ENCODE results near the gene MED26. TPM values are rescaled to one million over a fixed set of nuclear protein-coding genes. Genes with fewer than 3 reads are reported as not detected.
A peak's percentile ranks its signal among the peaks of the same experiment; 100 is the strongest.

The MED26 gene
- total RNA-seq, 1 experiment from 2014 or later: 11.4 TPM

DNA sequence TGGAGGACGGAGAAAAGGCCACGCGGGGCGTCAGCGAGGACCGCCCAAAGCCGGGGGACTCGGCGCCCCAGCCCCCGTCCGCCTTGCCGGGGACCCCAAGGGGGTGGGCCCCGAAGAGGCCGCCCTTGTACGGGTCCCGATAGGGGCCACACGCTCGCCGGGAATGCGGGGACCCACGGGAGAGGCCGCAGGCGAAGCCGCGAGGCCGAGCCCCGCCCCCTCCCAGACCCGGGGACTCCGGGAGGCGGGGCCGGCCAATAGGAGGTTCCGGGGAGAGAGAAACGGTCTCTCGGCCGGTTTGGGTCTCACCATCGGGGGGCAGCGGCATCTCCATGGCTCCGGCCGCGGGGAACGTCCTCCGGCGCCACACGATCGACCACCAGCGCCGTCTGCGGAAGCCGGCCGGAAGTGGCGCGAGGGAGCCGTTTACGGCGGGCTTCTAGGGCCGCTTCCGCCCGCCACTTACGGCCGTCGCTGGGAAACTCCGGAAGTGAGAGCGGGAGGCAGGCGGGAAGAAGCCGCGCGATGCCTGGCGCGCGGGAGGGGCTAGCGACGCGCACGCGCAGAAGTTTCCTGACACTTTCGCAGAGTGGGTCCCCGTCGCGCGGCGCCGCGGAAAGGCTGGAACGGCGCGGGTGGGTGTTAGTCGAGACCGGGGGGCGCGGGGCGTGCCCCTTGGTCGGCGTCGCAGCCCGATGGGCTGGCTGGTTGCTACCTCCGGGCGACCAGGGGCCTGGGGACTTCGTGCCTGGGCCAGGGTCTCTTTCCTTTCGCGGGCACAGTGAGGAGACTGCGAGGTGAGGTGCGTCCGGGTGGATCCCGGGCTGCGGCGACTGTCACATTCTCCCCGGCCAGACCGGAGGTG, 85.7 kb downstream of the MED26 start, which contains the start of gene CHERP:
CHERP (minus strand) TSS at position 393 of the 865 bp plus-strand sequence; CDS start at position 334, 59 bp downstream.
- H3T11ph ChIP-seq (ENCODE audit: low read length): no peak within 1 kb of the TSS
- no peak within 1 kb of the TSS for H2AK5ac ChIP-seq (ENCODE audit: insufficient read length, low read length)
- no peaks in the 10 kb centered on the region for H3K9me3 Mint-ChIP-seq
- H3K9ac ChIP-seq (ENCODE audit: extremely low read depth, insufficient read length, low read length): peak within 1 kb of the TSS; percentile 87
- DNase-seq: peak; percentile 92
- H3K27me3 Mint-ChIP-seq (ENCODE audit: low read depth): no peaks in the 10 kb centered on the region
- peaks cover 34% of the 10 kb centered on the region; the same call in 1 of the 2 replicates for H3K79me2 ChIP-seq (ENCODE audit: insufficient read depth, low read length)
- H3K4me1 ChIP-seq (ENCODE audit: insufficient read depth, low read length): no peaks in the 10 kb centered on the region; the same call in 1 of the 2 replicates
- no peak within 1 kb of the TSS for H3K56ac ChIP-seq (ENCODE audit: insufficient read length, low read depth, low read length)
- H2BK5ac ChIP-seq (ENCODE audit: insufficient read length, low read length): no peak within 1 kb of the TSS
- peak within 1 kb of the TSS; percentile 68 for H3K18ac ChIP-seq (ENCODE audit: insufficient read length, low read depth, low read length)
- H2BK12ac ChIP-seq (ENCODE audit: insufficient read length, low read depth, low read length): no peak within 1 kb of the TSS
- H2AFZ ChIP-seq (ENCODE audit: low read length): no peak within 1 kb of the TSS
- TF ChIP-seq, protein P1, sequence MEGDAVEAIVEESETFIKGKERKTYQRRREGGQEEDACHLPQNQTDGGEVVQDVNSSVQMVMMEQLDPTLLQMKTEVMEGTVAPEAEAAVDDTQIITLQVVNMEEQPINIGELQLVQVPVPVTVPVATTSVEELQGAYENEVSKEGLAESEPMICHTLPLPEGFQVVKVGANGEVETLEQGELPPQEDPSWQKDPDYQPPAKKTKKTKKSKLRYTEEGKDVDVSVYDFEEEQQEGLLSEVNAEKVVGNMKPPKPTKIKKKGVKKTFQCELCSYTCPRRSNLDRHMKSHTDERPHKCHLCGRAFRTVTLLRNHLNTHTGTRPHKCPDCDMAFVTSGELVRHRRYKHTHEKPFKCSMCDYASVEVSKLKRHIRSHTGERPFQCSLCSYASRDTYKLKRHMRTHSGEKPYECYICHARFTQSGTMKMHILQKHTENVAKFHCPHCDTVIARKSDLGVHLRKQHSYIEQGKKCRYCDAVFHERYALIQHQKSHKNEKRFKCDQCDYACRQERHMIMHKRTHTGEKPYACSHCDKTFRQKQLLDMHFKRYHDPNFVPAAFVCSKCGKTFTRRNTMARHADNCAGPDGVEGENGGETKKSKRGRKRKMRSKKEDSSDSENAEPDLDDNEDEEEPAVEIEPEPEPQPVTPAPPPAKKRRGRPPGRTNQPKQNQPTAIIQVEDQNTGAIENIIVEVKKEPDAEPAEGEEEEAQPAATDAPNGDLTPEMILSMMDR (conservative IDR thresholded peaks at IDR 0.05): no peak
- H4K8ac ChIP-seq (replicated peaks; ENCODE audit: insufficient read length, low read depth, low read length): no peak within 1 kb of the TSS
- H3K79me1 ChIP-seq (ENCODE audit: insufficient read depth, low read depth, low read length, poor library complexity, severe bottlenecking): peaks cover 16% of the 10 kb centered on the region
- no peaks in the 10 kb centered on the region for H3K9me3 ChIP-seq (ENCODE audit: control insufficient read depth, low read depth, low read length)
- peak within 1 kb of the TSS; percentile 62 to 93 (median 67) for H3K27ac Mint-ChIP-seq
- H4K20me1 ChIP-seq (ENCODE audit: control insufficient read depth, insufficient read depth, insufficient read length): no peaks in the 10 kb centered on the region
- no CpG with 5 or more reads among the region's 108 CpGs for WGBS (ENCODE audit: extremely low coverage, insufficient read length, low lambda C conversion rate)
- H2BK20ac ChIP-seq (ENCODE audit: low read depth, low read length, poor library complexity, severe bottlenecking): no peak within 1 kb of the TSS
- H3K27me3 ChIP-seq (ENCODE audit: insufficient read depth, low read length): no peaks in the 10 kb centered on the region
- H3K23me2 ChIP-seq (ENCODE audit: insufficient read length, low read depth, low read length, poor library complexity, severe bottlenecking): peaks cover 13% of the 10 kb centered on the region
- H4K91ac ChIP-seq (ENCODE audit: insufficient read length, low read depth, low read length): no peak within 1 kb of the TSS
- H4K5ac ChIP-seq (ENCODE audit: insufficient read length, low read depth, low read length): no peak within 1 kb of the TSS
- H3K4me2 ChIP-seq (ENCODE audit: insufficient read depth, insufficient read length, low read length): peak within 1 kb of the TSS; percentile 95
- peak within 1 kb of the TSS; percentile 91 to 96 for H3K4me3 Mint-ChIP-seq
- peaks cover 13 to 16% of the 10 kb centered on the region in 2 experiments for H3K4me1 Mint-ChIP-seq
- peaks cover 28 to 43% (median 41%) of the 10 kb centered on the region in 3 experiments; a peak in 6 of 7 replicates for H3K36me3 Mint-ChIP-seq (ENCODE audit: insufficient read depth in 1 of 3, low read depth in 3 of 3)
- no peak within 1 kb of the TSS for H3K4ac ChIP-seq (ENCODE audit: low read depth, low read length)
- H2BK15ac ChIP-seq (ENCODE audit: low read depth, low read length): peak within 1 kb of the TSS; percentile 87; the same call in 1 of the 2 replicates
- H3K23ac ChIP-seq (ENCODE audit: insufficient read length, low read depth, low read length): no peak within 1 kb of the TSS
- H3K14ac ChIP-seq (ENCODE audit: insufficient read depth, low read length): peak within 1 kb of the TSS; percentile 71
- no peak within 1 kb of the TSS for H3K27ac ChIP-seq (ENCODE audit: insufficient read length, low read depth, low read length)
- no peak within 1 kb of the TSS for H2BK120ac ChIP-seq (ENCODE audit: low read depth, low read length, poor library complexity, severe bottlenecking)
